ENCODE results near the gene ATOH7. TPM values are rescaled to one million over a fixed set of nuclear protein-coding genes. Genes with fewer than 3 reads are reported as not detected.

The ATOH7 gene
- total and polyA plus RNA-seq, 2 of the 4 experiments (the other 2 are of a cell fraction), result 0.05 TPM; not detected in 1

DNA sequence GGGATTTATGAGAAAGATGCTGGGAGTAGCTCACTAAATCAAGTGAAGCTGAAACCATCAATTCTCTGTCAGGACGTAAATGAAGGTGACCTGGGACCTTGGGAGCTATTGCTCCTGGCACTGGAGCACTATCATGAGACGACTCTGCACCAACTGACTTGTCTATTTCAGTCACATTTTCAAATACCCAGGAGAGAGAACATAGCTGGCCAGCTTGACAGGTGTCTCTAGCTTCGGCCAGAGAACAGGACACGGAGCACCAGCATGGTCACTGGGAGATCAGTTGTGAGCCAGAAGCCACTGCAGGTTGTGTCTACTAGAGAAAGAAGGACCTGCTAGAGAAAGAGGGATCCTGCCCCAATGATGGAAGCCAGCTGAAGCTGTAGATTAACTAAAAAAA lies 17.4 kb upstream of the ATOH7 start:
- ChIA-PET POLR2A (ENCODE audit: unreplicated experiment) (no interaction called here), CTCF (interaction anchor here (0.7 to 1.3 kb wide), 2 partner anchors 10 to 142 kb away, joined by 3 to 5 read pairs; no protein-coding TSS in a partner anchor)
- H2AK9ac ChIP-seq (replicated peaks; ENCODE audit: low read depth, low read length, poor library complexity), result no peak overlapping the region
- no peaks in the 10 kb centered on the region for H3K9me3 ChIP-seq (ENCODE audit: control insufficient read depth, insufficient read depth, low read length)
- no peak overlapping the region for H3K4me2 ChIP-seq (ENCODE audit: low read depth, low read length)
- no peaks in the 10 kb centered on the region for H3K79me1 ChIP-seq (ENCODE audit: low read depth in 1 of 2, low read length in 2 of 2)
- H2BK15ac ChIP-seq (ENCODE audit: low read depth, low read length), result no peak overlapping the region
- H3K23ac ChIP-seq (ENCODE audit: low read depth, low read length), result no peak overlapping the region
- in situ Hi-C loops (cut with MboI; ENCODE audit: low sequenced_read_pairs) (no loop called here), dilution Hi-C loops (cut with HindIII; ENCODE audit: low sequenced_read_pairs, unreplicated experiment) (no loop called here), intact Hi-C loops (cut with micrococcal nuclease) (no loop called here)
- no peak overlapping the region for H2BK5ac ChIP-seq (ENCODE audit: low read depth, low read length, poor library complexity, severe bottlenecking)
- no peak overlapping the region for H3K9ac ChIP-seq (ENCODE audit: low read depth, low read length)
- no peak overlapping the region for H2BK120ac ChIP-seq (ENCODE audit: low read depth, low read length)
- H3K14ac ChIP-seq (replicated peaks; ENCODE audit: low read depth, low read length), result no peak overlapping the region
- no peak overlapping the region for H2BK20ac ChIP-seq (ENCODE audit: low read depth, low read length)
- DNase-seq (no peak), ATAC-seq (ENCODE audit: low read depth) (no peak)
- H3K4me3 ChIP-seq (ENCODE audit: insufficient read depth, low read depth, low read length), result no peak overlapping the region
- WGBS, 2 experiments (ENCODE audit: extremely low coverage in 2 of 2, insufficient read length in 1 of 2), result 75% methylated on average over 3 of the region's 4 CpGs; no CpG with 5 or more reads in 1 of the 2 experiments
- no TSS peak for BruUV-seq (replicated peaks)
- H3K4ac ChIP-seq (ENCODE audit: low read depth, low read length), result no peak overlapping the region
- no peak overlapping the region for H2AFZ ChIP-seq (replicated peaks; ENCODE audit: low read length, poor library complexity)
- no peak overlapping the region for H4K8ac ChIP-seq (ENCODE audit: low read depth in 2 of 2, low read length in 2 of 2)
- H3K36me3 ChIP-seq (ENCODE audit: control insufficient read depth, insufficient read depth, low read length), result no peaks in the 10 kb centered on the region
- H3K56ac ChIP-seq (ENCODE audit: extremely low read depth, insufficient read depth, low read length), result no peak overlapping the region
- H3K18ac ChIP-seq (ENCODE audit: low read depth, low read length), result no peak overlapping the region
- no peak overlapping the region for H2AK5ac ChIP-seq (ENCODE audit: low read depth, low read length)
- TF ChIP-seq MXI1 (IDR thresholded peaks at IDR 0.05; ENCODE audit: borderline replicate concordance, low read depth, low read length), result no peak
- no peak for TF ChIP-seq POLR2A (IDR thresholded peaks at IDR 0.05; ENCODE audit: low read depth, low read length)
- TF ChIP-seq RAD21 (IDR thresholded peaks at IDR 0.05; ENCODE audit: low read length), result no peak
- no peak for TF ChIP-seq CEBPB (IDR thresholded peaks at IDR 0.05; ENCODE audit: low read depth, low read length)
- no peak for TF ChIP-seq BHLHE40 (IDR thresholded peaks at IDR 0.05; ENCODE audit: low read depth, low read length)
- TF ChIP-seq CTCF (conservative IDR thresholded peaks at IDR 0.05; ENCODE audit: low read depth, low read length), result no peak
- TF ChIP-seq NFE2L2 (IDR thresholded peaks at IDR 0.05; ENCODE audit: low read depth, low read length), result no peak
- TF ChIP-seq ELK1 (IDR thresholded peaks at IDR 0.05; ENCODE audit: borderline replicate concordance, low read depth, low read length), result no peak
- TF ChIP-seq, protein P1, sequence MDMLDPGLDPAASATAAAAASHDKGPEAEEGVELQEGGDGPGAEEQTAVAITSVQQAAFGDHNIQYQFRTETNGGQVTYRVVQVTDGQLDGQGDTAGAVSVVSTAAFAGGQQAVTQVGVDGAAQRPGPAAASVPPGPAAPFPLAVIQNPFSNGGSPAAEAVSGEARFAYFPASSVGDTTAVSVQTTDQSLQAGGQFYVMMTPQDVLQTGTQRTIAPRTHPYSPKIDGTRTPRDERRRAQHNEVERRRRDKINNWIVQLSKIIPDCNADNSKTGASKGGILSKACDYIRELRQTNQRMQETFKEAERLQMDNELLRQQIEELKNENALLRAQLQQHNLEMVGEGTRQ (IDR thresholded peaks at IDR 0.05; ENCODE audit: low read depth, low read length), result no peak
- TF ChIP-seq FOS (IDR thresholded peaks at IDR 0.05; ENCODE audit: low read depth, low read length), result no peak
- H3K27me3 ChIP-seq (ENCODE audit: control insufficient read depth, insufficient read depth, low read length), result peaks cover 34% of the 10 kb centered on the region
- no peaks in the 10 kb centered on the region for H4K20me1 ChIP-seq (ENCODE audit: insufficient read depth, low read length)
- H3K27ac ChIP-seq (ENCODE audit: insufficient read depth, low read length), result no peak overlapping the region
- H3K4me1 ChIP-seq (ENCODE audit: control insufficient read depth, insufficient read depth, low read length), result no peaks in the 10 kb centered on the region; the same call in 1 of the 2 replicates
- no peaks in the 10 kb centered on the region for H3K9me1 ChIP-seq (ENCODE audit: insufficient read depth, low read length)
- no peak overlapping the region for H4K91ac ChIP-seq (ENCODE audit: insufficient read depth, low read depth, low read length)
- no peak overlapping the region for H4K5ac ChIP-seq (ENCODE audit: low read depth, low read length)

Measured in IMR-90 (cell line).